HG03196 (cell line): Measurements from ENCODE around the gene TCHH.

Experiments
- ATAC-seq: cut with Tn5 transposase; IDR thresholded peaks from one replicate; pipeline ENCODE4 v1.9.1; 2021; ENCODE audit not compliant: unreplicated experiment

TCHH gene

GRCh38 chr1:152067150-152067549 is 48.1 kb downstream of the TCHH start:
- ATAC-seq: no peak

GRCh38 chr1:152061952-152062351 is 53.3 kb downstream of the TCHH start:
- ATAC-seq: no peak
